ENCODE results near the gene LYZL6. TPM values are rescaled to one million over a fixed set of nuclear protein-coding genes. Genes with fewer than 3 reads are reported as not detected.

Gene LYZL6
- total RNA-seq, 3 donors from 2014 or later (not counting 1 experiment from before 2014, with no cell fraction given), result not detected

GRCh38 chr17:35981246-35981645 lies 37.7 kb upstream of the LYZL6 start, which contains the start of gene CCL16:
CCL16 (minus strand) TSS chr17:35981497; CDS start chr17:35981420, 77 bp downstream.
- DNase-seq, result no peak
- H3K36me3 Mint-ChIP-seq, result no peaks in the 10 kb centered on the region
- peaks cover 30 to 61% of the 10 kb centered on the region in 2 donors for H3K4me1 Mint-ChIP-seq
- no peaks in the 10 kb centered on the region for H3K27me3 Mint-ChIP-seq (ENCODE audit: low read depth in 2 of 2)
- no peak for ATAC-seq
- TF ChIP-seq, protein P1, sequence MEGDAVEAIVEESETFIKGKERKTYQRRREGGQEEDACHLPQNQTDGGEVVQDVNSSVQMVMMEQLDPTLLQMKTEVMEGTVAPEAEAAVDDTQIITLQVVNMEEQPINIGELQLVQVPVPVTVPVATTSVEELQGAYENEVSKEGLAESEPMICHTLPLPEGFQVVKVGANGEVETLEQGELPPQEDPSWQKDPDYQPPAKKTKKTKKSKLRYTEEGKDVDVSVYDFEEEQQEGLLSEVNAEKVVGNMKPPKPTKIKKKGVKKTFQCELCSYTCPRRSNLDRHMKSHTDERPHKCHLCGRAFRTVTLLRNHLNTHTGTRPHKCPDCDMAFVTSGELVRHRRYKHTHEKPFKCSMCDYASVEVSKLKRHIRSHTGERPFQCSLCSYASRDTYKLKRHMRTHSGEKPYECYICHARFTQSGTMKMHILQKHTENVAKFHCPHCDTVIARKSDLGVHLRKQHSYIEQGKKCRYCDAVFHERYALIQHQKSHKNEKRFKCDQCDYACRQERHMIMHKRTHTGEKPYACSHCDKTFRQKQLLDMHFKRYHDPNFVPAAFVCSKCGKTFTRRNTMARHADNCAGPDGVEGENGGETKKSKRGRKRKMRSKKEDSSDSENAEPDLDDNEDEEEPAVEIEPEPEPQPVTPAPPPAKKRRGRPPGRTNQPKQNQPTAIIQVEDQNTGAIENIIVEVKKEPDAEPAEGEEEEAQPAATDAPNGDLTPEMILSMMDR (IDR thresholded peaks at IDR 0.05), result no peak
- H3K4me3 Mint-ChIP-seq, result no peak within 1 kb of the TSS
- no peak within 1 kb of the TSS for H3K4me3 ChIP-seq (ENCODE audit: low read length)
- H3K27ac ChIP-seq (ENCODE audit: low read length), result no peak within 1 kb of the TSS
- H3K27me3 ChIP-seq (ENCODE audit: control insufficient read depth, insufficient read depth, low read length), result no peaks in the 10 kb centered on the region
- H3K36me3 ChIP-seq (ENCODE audit: control insufficient read depth, insufficient read depth, low read length), result no peaks in the 10 kb centered on the region
- intact Hi-C loops (cut with micrococcal nuclease), result no loop called here
- peak within 1 kb of the TSS in 1 of 2 donors; percentile 47 for H3K27ac Mint-ChIP-seq
- no peaks in the 10 kb centered on the region for H3K9me3 ChIP-seq (ENCODE audit: control insufficient read depth, insufficient read depth, low read length)
- H3K9me3 Mint-ChIP-seq, result no peaks in the 10 kb centered on the region
- peaks cover 11% of the 10 kb centered on the region for H3K4me1 ChIP-seq (ENCODE audit: control insufficient read depth, insufficient read depth, low read length)
- 93% methylated on average over 11 of the region's 12 CpGs for WGBS (ENCODE audit: insufficient coverage)

- H3K9me3 ChIP-seq (ENCODE audit: control insufficient read depth, insufficient read depth, low read length), result no peaks in the 10 kb centered on the region
- H3K4me1 ChIP-seq (ENCODE audit: control insufficient read depth, insufficient read depth, low read length), result peaks cover 15% of the 10 kb centered on the region
- no peak overlapping the region for H3K4me3 ChIP-seq (ENCODE audit: low read length)
- H3K27me3 ChIP-seq (ENCODE audit: control insufficient read depth, insufficient read depth, low read length), result no peaks in the 10 kb centered on the region
- no peak for DNase-seq
- Mint-ChIP-seq H3K27ac (peak overlapping the region; percentile 15 to 51), H3K4me3 (no peak overlapping the region), H3K27me3 (ENCODE audit: low read depth in 2 of 2) (no peaks in the 10 kb centered on the region), H3K36me3 (no peaks in the 10 kb centered on the region), H3K4me1 (peaks cover 32 to 55% of the 10 kb centered on the region in 2 donors), H3K9me3 (no peaks in the 10 kb centered on the region)
- no peaks in the 10 kb centered on the region for H3K36me3 ChIP-seq (ENCODE audit: control insufficient read depth, insufficient read depth, low read length)
- WGBS (ENCODE audit: insufficient coverage), result 89% methylated on average over 2 of the region's 3 CpGs
- no peak overlapping the region for H3K27ac ChIP-seq (ENCODE audit: low read length)
- intact Hi-C loops (cut with micrococcal nuclease), result no loop called here
- TF ChIP-seq, protein P1 (IDR thresholded peaks at IDR 0.05), result no peak
- ATAC-seq, result no peak
These were observed 34.8 kb upstream of the LYZL6 start for GRCh38 chr17:35978346-35978745.

GRCh38 chr17:35977509-35977908 lies 34.0 kb upstream of the LYZL6 start:
- H3K27me3 Mint-ChIP-seq (ENCODE audit: low read depth in 2 of 2), result no peaks in the 10 kb centered on the region
- ATAC-seq, result no peak
- no peak overlapping the region for H3K4me3 Mint-ChIP-seq
- no peak for DNase-seq
- TF ChIP-seq, protein P1 (IDR thresholded peaks at IDR 0.05), result no peak
- H3K27ac ChIP-seq (ENCODE audit: low read length), result no peak overlapping the region
- WGBS (ENCODE audit: insufficient coverage), result 89% methylated on average over 7 of the region's 7 CpGs
- no peak overlapping the region for H3K4me3 ChIP-seq (ENCODE audit: low read length)
- H3K9me3 Mint-ChIP-seq, result no peaks in the 10 kb centered on the region
- no peaks in the 10 kb centered on the region for H3K36me3 ChIP-seq (ENCODE audit: control insufficient read depth, insufficient read depth, low read length)
- H3K4me1 Mint-ChIP-seq, result peaks cover 24 to 48% of the 10 kb centered on the region in 2 donors
- no peaks in the 10 kb centered on the region for H3K9me3 ChIP-seq (ENCODE audit: control insufficient read depth, insufficient read depth, low read length)
- H3K27me3 ChIP-seq (ENCODE audit: control insufficient read depth, insufficient read depth, low read length), result no peaks in the 10 kb centered on the region
- peaks cover 13% of the 10 kb centered on the region for H3K4me1 ChIP-seq (ENCODE audit: control insufficient read depth, insufficient read depth, low read length)
- no peaks in the 10 kb centered on the region for H3K36me3 Mint-ChIP-seq
- peak overlapping the region in 1 of 2 donors; percentile 15 for H3K27ac Mint-ChIP-seq
- intact Hi-C loops (cut with micrococcal nuclease), result no loop called here
